Upper lobe of left lung (tissue), 4 donors: ENCODE data around the gene COMMD2.

Experiments used
- EP300 ChIP-seq, 4 donors: sonication (generic); formaldehyde crosslinking; IDR thresholded peaks; one replicate each; pipeline ENCODE4 v1.5.1; 2017; ENCODE audit warnings: antibody characterized with exemption in 4 of 4, control low read depth in 2 of 4
- POLR2A ChIP-seq, 4 donors: fragments of 450-650 bp; IDR thresholded peaks; one replicate each; pipeline ENCODE4 v1.5.1; 2016 to 2017; ENCODE audit warnings: antibody characterized with exemption in 4 of 4, mild to moderate bottlenecking in 2 of 4
- TF ChIP-seq, protein P1 (sequence below), 6 experiments: fragments of 450-650 bp in 4 of 6; fragments of 200-600 bp in 2 of 6; sonication (generic) in 2 of 6; IDR thresholded peaks; one replicate each; pipeline ENCODE4 v1.5.1; 2016 to 2019; ENCODE audit warnings: antibody characterized with exemption in 6 of 6

DNA sequence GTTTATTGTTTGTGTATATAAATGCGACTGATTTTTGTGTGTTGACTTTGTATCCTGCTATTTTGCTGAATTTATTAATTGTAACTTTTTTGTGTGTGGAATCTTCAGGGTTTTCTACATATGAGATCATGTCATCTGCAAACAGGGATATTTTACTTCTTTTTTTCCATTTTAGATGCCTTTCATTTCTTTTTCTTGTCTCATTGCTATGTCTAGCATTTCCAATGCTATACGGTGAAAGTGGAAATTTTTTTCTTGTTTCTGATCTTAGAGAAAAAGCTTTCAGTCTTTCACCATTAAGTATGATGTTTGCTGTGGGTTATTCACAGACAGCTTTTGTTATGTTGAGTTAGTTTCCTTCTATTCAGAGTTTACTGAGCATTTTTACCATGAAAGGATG is 31.4 kb downstream of the COMMD2 start:
- TF ChIP-seq POLR2A (IDR thresholded peaks at IDR 0.05) (no peak), EP300 (IDR thresholded peaks at IDR 0.05) (no peak)
- TF ChIP-seq, protein P1, sequence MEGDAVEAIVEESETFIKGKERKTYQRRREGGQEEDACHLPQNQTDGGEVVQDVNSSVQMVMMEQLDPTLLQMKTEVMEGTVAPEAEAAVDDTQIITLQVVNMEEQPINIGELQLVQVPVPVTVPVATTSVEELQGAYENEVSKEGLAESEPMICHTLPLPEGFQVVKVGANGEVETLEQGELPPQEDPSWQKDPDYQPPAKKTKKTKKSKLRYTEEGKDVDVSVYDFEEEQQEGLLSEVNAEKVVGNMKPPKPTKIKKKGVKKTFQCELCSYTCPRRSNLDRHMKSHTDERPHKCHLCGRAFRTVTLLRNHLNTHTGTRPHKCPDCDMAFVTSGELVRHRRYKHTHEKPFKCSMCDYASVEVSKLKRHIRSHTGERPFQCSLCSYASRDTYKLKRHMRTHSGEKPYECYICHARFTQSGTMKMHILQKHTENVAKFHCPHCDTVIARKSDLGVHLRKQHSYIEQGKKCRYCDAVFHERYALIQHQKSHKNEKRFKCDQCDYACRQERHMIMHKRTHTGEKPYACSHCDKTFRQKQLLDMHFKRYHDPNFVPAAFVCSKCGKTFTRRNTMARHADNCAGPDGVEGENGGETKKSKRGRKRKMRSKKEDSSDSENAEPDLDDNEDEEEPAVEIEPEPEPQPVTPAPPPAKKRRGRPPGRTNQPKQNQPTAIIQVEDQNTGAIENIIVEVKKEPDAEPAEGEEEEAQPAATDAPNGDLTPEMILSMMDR (IDR thresholded peaks at IDR 0.05) = no peak
